HCEC 1CT (cell line): ENCODE measurements around the gene SMIM26.

ENCODE experiments used
- DNase-seq: peaks from one replicate; pipeline ENCODE4 v3.0.0-alpha.2; 2017

Gene SMIM26

DNA sequence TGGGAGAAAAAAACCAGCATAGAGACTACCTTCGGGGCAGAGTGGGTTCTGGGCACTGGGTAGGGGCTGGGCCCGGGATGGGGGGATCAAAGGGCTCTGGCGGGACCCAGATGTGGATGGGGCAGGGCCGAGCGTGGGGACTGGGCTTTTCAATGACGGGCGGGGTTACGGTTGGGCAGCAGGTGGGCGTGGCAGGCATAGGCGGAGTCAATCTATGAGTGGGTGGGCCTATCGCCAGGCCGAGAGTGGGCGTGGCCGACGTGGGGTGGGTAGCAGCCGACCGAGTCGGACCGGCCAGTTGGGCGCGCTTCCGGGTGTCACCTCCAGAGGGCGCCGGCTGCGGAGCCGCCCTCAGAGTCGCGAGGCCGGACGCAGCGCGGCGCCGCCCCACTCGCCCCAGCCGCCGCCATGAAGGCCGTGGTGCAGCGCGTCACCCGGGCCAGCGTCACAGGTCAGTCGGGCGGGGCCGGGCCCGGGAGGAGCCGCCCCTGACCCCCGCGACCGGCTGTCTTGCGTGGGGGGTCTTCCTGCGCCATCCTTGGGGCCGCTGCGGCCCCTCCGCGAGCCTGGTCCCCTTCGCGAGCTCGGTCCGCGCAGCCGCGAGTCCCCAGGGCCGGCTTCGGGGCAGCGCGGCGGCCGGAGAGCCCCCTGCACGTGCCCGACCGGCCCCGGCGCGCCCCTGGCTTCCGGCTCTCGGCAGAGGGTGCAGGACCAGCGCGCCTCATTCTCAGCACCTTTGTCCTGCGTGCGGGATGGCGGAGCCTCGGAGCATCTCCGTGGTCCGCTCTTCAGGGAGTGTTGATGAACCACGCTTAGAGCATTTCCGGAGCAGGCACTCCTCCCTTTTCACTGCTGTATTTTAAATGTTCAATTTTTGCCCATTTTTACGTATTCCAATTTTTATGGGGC is 20.7 kb downstream of the SMIM26 start, which contains the start of gene DTD1:
TSS of gene DTD1 (plus strand) at position 390 of the 909 bp plus-strand sequence. CDS start at position 409, 19 bp downstream.
- peak; percentile 85 for DNase-seq

DNA sequence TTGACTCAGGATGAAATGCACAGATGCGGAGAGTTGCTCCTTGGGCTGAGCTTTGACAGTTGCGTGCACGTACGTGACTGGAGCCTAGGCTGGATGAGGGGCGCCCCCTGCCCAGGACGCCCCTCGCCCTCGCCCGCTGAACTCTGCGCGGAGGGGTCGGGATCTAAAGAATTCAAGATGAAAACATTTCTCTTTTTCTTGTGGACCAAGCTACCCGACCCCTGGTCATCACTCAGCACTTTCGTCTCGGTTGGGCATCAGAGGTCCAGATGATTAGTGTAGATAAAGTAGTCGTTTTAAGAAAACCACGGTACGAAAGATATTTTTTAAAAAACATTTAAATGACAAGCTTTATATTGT is 21.3 kb downstream of the SMIM26 start:
- DNase-seq: no peak

DNA sequence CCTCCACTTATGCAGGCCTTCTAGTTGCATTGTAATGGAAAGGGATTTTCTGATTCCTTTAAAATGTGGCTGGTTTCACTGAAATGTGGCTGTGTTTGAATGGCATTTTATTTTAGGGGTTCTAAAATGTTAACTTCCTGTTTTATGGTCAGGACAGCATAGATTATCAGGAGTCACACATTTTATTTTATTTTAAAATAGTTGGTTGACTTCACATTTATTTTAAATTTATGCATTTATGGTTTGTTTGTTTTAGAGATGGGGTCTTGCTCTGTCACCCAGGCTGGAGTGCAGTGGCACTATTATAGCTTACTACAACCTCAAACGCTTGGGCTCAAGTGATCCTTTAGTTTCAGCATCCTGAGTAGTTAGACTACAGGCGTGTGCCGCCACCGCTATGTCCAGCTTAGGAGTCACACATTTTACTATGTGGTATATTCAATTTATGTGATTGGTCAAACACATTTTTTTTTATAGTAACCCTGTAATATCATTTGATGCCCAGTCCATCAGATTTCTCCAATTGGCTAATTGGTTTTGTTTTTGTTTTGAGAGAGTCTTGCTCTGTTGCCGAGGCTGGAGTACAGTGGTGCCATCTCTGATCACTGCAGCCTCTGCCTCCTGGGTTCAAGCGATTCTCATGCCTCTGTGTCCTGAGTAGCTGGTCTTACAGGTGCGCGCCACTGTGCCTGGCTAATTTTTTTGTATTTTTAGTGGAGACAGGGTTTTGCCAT is 22.9 kb downstream of the SMIM26 start:
- DNase-seq: no peak

DNA sequence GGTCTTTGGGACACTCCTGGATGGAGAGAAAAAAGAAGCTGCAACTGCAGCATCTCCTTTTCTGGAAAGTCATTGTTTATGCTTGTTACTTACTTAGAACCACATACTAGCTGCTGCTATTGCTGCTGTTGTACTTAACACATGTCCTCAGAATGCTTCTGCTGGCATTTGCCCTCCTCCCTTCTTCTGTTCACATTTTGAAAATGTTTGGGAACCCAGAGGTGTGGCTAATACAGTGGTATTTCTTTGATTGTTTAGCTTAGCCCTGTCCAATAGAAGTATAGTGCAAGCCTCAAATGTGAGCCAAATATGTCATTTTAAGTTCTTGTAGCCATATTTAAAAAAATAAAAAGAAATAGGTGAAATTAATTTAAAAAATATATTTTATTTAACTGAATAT is 29.0 kb downstream of the SMIM26 start:
- no peak for DNase-seq

DNA sequence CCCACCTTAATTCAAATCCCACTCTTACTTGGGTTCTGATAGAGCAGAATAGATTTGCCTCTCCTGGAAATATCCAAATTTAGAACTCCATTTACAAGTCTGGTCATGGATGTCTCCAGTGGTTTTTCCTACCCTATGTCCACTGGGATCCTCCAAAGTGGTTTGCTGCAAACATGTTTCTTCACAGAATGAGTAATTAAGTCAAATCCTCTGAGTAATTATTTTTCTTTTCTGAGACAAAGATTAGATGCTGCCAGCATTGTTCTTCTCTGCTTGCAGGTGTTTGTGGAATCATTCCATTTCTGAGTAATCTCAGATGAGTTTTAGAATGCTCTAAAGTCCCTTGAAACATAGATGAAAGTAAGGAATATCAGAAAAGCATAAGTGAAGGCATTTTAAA is 42.5 kb downstream of the SMIM26 start:
- DNase-seq: no peak

DNA sequence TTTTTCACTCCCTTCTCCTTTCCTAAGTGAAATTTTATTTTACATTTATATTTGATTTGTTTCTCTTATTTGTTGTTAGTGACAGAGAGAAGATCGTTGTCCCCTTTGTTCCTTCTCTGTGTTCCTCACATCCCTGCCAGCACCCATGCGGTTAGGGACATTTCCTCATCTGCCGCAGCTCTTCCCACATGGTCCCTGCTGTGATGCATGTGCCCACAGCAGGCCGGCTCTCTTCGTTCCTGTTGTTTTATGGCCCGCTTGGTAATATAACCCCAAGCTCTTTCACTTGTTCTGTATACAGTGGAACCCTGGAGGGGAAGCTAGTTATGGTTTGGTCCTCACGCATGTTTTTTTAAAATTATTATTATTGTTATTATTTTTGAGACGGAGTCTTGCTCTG is 44.3 kb downstream of the SMIM26 start:
- DNase-seq: no peak

DNA sequence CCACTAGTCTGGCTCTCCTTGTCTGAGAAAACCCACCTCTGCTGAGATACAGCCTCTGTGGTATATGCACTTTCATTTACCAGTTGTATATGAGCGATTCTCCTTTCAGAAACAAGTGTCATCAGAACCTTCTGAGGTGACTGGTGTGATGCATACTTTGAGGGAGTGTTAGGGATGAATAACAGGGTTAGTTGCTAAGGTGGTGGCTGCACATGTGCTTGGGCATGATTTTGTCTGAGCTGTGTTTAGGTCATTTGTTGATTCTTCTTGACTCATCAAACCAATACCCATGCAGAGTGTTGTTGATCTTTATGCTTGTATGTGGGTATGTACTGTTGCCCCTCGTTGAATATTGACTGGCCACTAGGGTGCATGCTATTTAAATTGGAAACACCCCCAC is 46.3 kb downstream of the SMIM26 start:
- peak; percentile 2 for DNase-seq

DNA sequence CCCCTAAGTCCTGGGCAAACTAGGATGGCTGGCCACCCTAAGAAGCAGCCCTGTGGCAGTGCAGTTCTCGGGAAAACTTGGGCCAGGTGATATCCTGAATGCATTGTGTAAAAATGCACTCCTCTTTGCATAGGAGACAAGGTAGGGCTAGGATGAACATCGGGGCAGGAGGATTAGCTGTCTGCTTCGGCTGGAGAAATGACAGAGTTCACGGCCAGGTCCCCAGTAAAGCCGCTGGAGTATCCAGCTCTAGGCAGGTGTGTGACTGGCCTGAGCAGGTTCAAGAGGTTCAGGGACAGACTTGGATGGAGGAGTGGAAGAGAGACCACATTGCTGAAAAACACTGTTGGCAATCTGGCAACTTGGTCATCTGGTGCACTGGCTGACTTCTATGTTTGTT is 47.0 kb downstream of the SMIM26 start:
- no peak for DNase-seq

DNA sequence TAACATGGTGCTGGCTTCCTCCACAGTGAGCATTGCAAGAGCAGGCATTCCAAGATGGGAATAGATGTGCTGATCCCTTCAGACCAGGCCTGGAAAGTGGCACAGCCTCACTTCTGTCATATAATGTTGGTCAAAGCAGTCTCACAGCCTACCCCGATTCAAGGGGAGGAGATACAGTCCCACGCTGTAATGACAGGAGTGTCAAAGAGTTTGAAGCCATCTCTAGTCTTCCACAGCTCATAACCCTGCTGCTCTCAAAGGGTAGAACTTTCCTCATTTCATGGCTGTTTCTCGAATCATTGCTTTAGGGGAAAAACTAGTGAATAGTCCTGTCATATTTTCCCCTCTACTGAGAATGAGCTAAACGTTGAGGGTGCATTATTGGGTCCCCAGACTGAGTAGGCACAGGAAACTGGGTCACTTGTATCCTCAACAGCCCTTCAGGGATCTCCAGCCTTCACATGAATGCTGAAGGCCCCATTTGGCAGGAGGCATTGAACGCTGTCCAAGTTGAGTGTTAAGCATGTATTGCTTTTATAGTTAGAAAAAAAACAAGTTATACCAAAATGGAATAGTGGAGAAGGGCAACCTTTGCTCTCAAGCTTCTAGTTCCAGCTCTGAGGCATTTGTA is 47.9 kb downstream of the SMIM26 start:
- no peak for DNase-seq
